Skeletal muscle satellite cell (primary cell): Measurements from ENCODE around the gene TAS2R8. TPM values are rescaled to one million over a fixed set of nuclear protein-coding genes. Genes with fewer than 3 reads are reported as not detected.

ENCODE experiments used
- small RNA-seq: library from RNA; depleted of rRNA; stranded (forward); fragments of <200 nt; gene quantifications from one replicate; pipeline ENCODE3, GENCODE V24; 2012

The TAS2R8 gene

Small RNA genes within 50 kb of the gene (small RNA-seq; reads per million reads assigned to genes)
- not detected for gene PRR4
